Measurements from ENCODE around the gene SPDYE8. TPM values are rescaled to one million over a fixed set of nuclear protein-coding genes. Genes with fewer than 3 reads are reported as not detected.
"Not testable (repeated sequence)": the region's sequence is repeated elsewhere in the genome, so short reads cannot be mapped to it uniquely, and the experiment has no call there.

SPDYE8 gene
- polyA plus RNA-seq, 3 donors, result not detected

- H3K36me3 ChIP-seq (replicated peaks in 1 of 2; ENCODE audit: control insufficient read depth in 1 of 2, insufficient read depth in 2 of 2, low read length in 2 of 2); H3K9me3 ChIP-seq (replicated peaks in 1 of 2; ENCODE audit: control insufficient read depth in 1 of 2, insufficient read depth in 1 of 2, low read length in 2 of 2); H3K4me3 ChIP-seq (replicated peaks in 1 of 3; ENCODE audit: low read depth in 2 of 3, low read length in 3 of 3); H3K36me3 Mint-ChIP-seq; H3K27ac ChIP-seq (ENCODE audit: low read depth in 1 of 2, low read length in 2 of 2); H3K4me3 Mint-ChIP-seq; H4K20me1 ChIP-seq (ENCODE audit: insufficient read depth, low read length); H3K4me2 ChIP-seq (replicated peaks; ENCODE audit: extremely low read depth, low read length, poor library complexity, severe bottlenecking); intact Hi-C loops (cut with micrococcal nuclease); H3K4me1 Mint-ChIP-seq; H3K27ac Mint-ChIP-seq; H3K79me2 ChIP-seq (ENCODE audit: insufficient read depth, low read length); H3K9ac ChIP-seq (ENCODE audit: insufficient read depth, low read length, poor library complexity, severe bottlenecking); H3K4me1 ChIP-seq (ENCODE audit: control insufficient read depth in 1 of 2, insufficient read depth in 2 of 2, low read length in 2 of 2); H2AFZ ChIP-seq (ENCODE audit: insufficient read depth, low read depth, low read length, poor library complexity, severe bottlenecking); H3K9me3 Mint-ChIP-seq; DNase-seq; H3K27me3 Mint-ChIP-seq (ENCODE audit: low read depth in 3 of 3); H3K27me3 ChIP-seq (ENCODE audit: control insufficient read depth in 2 of 2, insufficient read depth in 2 of 2, low read length in 2 of 2): not testable (repeated sequence)
- no CpG with 5 or more reads among the region's 14 CpGs for WGBS (ENCODE audit: insufficient coverage)
Measured at GRCh38 chr7:72990146-72990913, 39.2 kb downstream of the SPDYE8 start.

- H3K4me3 Mint-ChIP-seq; H3K9me3 ChIP-seq (replicated peaks in 1 of 2; ENCODE audit: control insufficient read depth in 1 of 2, insufficient read depth in 1 of 2, low read length in 2 of 2); H3K36me3 ChIP-seq (replicated peaks in 1 of 2; ENCODE audit: control insufficient read depth in 1 of 2, insufficient read depth in 2 of 2, low read length in 2 of 2); H3K36me3 Mint-ChIP-seq; H3K27ac ChIP-seq (ENCODE audit: low read depth in 1 of 2, low read length in 2 of 2); H3K9me3 Mint-ChIP-seq; H3K27me3 Mint-ChIP-seq (ENCODE audit: low read depth in 3 of 3); H3K79me2 ChIP-seq (ENCODE audit: insufficient read depth, low read length); DNase-seq; H3K9ac ChIP-seq (ENCODE audit: insufficient read depth, low read length, poor library complexity, severe bottlenecking); H3K4me2 ChIP-seq (replicated peaks; ENCODE audit: extremely low read depth, low read length, poor library complexity, severe bottlenecking); H3K4me3 ChIP-seq (replicated peaks in 1 of 3; ENCODE audit: low read depth in 2 of 3, low read length in 3 of 3); H3K27ac Mint-ChIP-seq; H3K27me3 ChIP-seq (ENCODE audit: control insufficient read depth in 2 of 2, insufficient read depth in 2 of 2, low read length in 2 of 2); H3K4me1 Mint-ChIP-seq; H3K4me1 ChIP-seq (ENCODE audit: control insufficient read depth in 1 of 2, insufficient read depth in 2 of 2, low read length in 2 of 2); H4K20me1 ChIP-seq (ENCODE audit: insufficient read depth, low read length); intact Hi-C loops (cut with micrococcal nuclease); H2AFZ ChIP-seq (ENCODE audit: insufficient read depth, low read depth, low read length, poor library complexity, severe bottlenecking): not testable (repeated sequence)
- WGBS (ENCODE audit: insufficient coverage), result no CpG with 5 or more reads among the region's 11 CpGs
Measured at GRCh38 chr7:72982084-72982483, 47.5 kb downstream of the SPDYE8 start.

- H3K27ac ChIP-seq (ENCODE audit: low read depth in 1 of 2, low read length in 2 of 2); H3K79me2 ChIP-seq (ENCODE audit: insufficient read depth, low read length); H3K4me1 Mint-ChIP-seq; intact Hi-C loops (cut with micrococcal nuclease); H3K9ac ChIP-seq (ENCODE audit: insufficient read depth, low read length, poor library complexity, severe bottlenecking); H3K27me3 Mint-ChIP-seq (ENCODE audit: low read depth in 3 of 3); H2AFZ ChIP-seq (ENCODE audit: insufficient read depth, low read depth, low read length, poor library complexity, severe bottlenecking); H3K27ac Mint-ChIP-seq; H3K9me3 ChIP-seq (replicated peaks in 1 of 2; ENCODE audit: control insufficient read depth in 1 of 2, insufficient read depth in 1 of 2, low read length in 2 of 2); DNase-seq; H3K27me3 ChIP-seq (ENCODE audit: control insufficient read depth in 2 of 2, insufficient read depth in 2 of 2, low read length in 2 of 2); H3K4me3 ChIP-seq (replicated peaks in 1 of 3; ENCODE audit: low read depth in 2 of 3, low read length in 3 of 3); H3K36me3 Mint-ChIP-seq; H3K4me1 ChIP-seq (ENCODE audit: control insufficient read depth in 1 of 2, insufficient read depth in 2 of 2, low read length in 2 of 2); H3K4me2 ChIP-seq (replicated peaks; ENCODE audit: extremely low read depth, low read length, poor library complexity, severe bottlenecking); H3K4me3 Mint-ChIP-seq; H3K9me3 Mint-ChIP-seq; H3K36me3 ChIP-seq (replicated peaks in 1 of 2; ENCODE audit: control insufficient read depth in 1 of 2, insufficient read depth in 2 of 2, low read length in 2 of 2); H4K20me1 ChIP-seq (ENCODE audit: insufficient read depth, low read length): not testable (repeated sequence)
- no CpG with 5 or more reads among the region's 6 CpGs for WGBS (ENCODE audit: insufficient coverage)
Measured at GRCh38 chr7:72980382-72980781, 49.2 kb downstream of the SPDYE8 start.

- WGBS (ENCODE audit: insufficient coverage), result no CpG with 5 or more reads among the region's 12 CpGs
- H3K27me3 Mint-ChIP-seq (ENCODE audit: low read depth in 3 of 3); DNase-seq; H3K27ac ChIP-seq (ENCODE audit: low read depth in 1 of 2, low read length in 2 of 2); H3K9me3 Mint-ChIP-seq; H4K20me1 ChIP-seq (ENCODE audit: insufficient read depth, low read length); H3K9ac ChIP-seq (ENCODE audit: insufficient read depth, low read length, poor library complexity, severe bottlenecking); H3K36me3 ChIP-seq (replicated peaks in 1 of 2; ENCODE audit: control insufficient read depth in 1 of 2, insufficient read depth in 2 of 2, low read length in 2 of 2); H3K4me3 Mint-ChIP-seq; intact Hi-C loops (cut with micrococcal nuclease); H3K79me2 ChIP-seq (ENCODE audit: insufficient read depth, low read length); H3K27ac Mint-ChIP-seq; H3K27me3 ChIP-seq (ENCODE audit: control insufficient read depth in 2 of 2, insufficient read depth in 2 of 2, low read length in 2 of 2); H3K4me3 ChIP-seq (replicated peaks in 1 of 3; ENCODE audit: low read depth in 2 of 3, low read length in 3 of 3); H3K9me3 ChIP-seq (replicated peaks in 1 of 2; ENCODE audit: control insufficient read depth in 1 of 2, insufficient read depth in 1 of 2, low read length in 2 of 2); H3K4me2 ChIP-seq (replicated peaks; ENCODE audit: extremely low read depth, low read length, poor library complexity, severe bottlenecking); H3K4me1 Mint-ChIP-seq; H3K36me3 Mint-ChIP-seq; H2AFZ ChIP-seq (ENCODE audit: insufficient read depth, low read depth, low read length, poor library complexity, severe bottlenecking); H3K4me1 ChIP-seq (ENCODE audit: control insufficient read depth in 1 of 2, insufficient read depth in 2 of 2, low read length in 2 of 2): not testable (repeated sequence)
Measured at GRCh38 chr7:72976434-72976833, 53.1 kb downstream of the SPDYE8 start.
